ENCODE data around the gene MMADHC. TPM values are rescaled to one million over a fixed set of nuclear protein-coding genes. Genes with fewer than 3 reads are reported as not detected.
A peak's percentile ranks its signal among the peaks of the same experiment; 100 is the strongest.

MMADHC gene
- total RNA-seq: 132 TPM

DNA sequence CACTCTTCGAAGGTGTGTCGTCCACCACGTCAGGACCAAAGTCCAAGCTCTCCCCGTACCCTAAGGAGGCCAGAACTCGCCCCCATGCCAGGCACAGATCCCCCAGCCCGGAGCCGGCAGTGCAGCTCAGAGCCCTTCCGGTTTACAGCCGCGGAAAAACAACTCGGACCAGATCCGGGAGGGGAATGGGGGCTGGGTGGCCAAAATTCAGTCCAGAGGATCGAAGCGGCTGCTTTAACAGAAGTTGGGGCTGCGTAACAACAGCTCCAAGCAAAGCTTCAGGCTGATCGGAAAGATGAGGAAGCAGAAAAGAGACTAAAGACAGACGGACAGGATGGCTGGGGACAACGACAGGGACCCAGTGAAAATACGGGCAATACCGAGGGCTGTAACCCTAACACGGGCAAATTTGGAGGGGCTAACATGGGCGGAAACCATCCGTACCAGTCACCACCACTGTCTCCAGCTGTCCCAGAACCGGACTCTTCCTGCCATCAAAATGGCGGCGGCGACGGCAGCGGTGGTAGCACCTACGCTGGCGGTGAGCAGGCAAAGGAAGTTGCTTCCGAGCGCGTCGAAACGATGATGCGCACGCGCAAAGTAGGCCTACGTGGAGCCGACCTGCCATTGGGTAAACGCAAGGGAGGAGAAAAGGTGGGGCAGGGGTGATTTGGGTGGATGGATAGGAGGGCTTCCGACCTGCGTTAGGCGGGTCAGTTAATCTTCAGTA is at the start of gene MMADHC:
TSS of gene MMADHC (minus strand) at position 556 of the 730 bp plus-strand sequence. CDS start 678 bp downstream, outside the sequence.
- DNase-seq: peak; percentile 98

DNA sequence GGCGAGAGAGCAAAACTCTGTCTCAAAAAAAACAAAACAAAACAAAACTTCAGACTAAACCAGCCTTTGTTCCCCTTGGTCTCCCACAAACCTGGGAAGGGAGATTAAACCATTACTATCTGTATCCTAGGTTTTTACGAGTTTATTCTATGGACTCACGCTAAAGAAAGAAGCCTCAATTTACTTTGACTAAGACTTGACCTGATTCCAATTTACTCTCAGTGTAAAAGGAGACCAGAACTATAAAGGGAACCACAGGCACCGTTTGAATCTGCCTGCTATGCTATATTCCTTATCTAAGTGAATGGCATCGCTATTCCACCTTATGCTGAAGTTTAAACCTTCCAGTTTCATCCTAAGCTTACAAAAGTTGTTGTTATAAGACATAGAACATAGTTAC is 46.5 kb upstream of the MMADHC start:
- DNase-seq: no peak

DNA sequence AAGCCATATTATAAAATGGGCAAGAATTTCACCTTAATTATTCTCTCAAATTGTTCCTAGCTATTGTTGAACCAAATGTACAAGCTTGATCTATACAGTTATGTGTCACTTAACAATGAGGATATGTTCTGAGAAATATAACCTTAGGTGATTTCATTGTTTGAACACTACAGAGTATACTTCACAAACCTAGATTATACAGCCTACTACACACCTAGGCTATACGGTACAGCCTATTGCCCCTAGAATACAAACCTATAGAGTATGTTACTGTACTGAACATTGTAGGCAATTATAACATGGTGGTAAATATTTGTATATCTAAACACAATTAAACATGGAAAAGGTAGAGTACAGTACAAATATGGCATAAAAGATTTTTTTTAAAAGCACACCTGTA is 42.9 kb upstream of the MMADHC start:
- no peak for DNase-seq

DNA sequence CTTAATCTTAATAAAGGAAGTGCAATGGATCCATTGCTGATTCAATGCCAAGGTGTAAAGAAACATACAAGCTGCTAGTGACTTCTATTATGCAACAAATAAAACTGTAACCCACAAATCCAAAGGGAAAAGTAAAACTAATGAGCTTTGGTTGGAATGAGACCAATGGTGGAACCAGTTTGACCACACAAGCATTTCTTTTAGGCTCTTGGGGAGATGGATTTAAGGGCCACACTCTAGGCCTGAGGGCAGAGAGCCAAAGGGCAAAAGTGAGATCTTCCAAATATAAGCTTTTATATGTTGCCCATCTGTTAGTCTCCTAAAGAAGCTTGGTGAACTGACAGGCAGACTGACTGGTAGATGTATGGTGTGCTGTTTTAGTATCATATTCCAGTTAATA is 41.5 kb upstream of the MMADHC start:
- no peak for DNase-seq

- DNase-seq: no peak
These were observed 39.7 kb upstream of the MMADHC start for GRCh38 chr2:149627111-149627801.

DNA sequence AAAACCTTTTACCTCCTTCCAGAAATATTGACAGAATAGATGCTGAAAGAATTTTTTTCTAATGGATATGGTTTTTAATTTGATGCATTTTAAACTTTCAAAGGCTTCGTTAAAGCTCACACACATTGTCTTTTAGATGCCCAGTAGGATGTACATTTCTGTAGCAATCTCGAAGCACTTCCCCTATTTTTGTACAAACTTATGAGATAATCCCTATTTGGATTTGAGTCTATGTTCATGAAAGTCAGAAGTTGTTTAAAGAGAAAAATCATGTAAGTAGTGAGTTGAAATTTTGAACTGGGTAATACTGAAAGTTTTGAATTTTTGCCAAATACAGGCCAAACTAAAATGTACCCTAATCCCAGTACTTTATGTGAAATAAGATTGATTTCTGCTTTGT is 38.1 kb upstream of the MMADHC start:
- DNase-seq: no peak

DNA sequence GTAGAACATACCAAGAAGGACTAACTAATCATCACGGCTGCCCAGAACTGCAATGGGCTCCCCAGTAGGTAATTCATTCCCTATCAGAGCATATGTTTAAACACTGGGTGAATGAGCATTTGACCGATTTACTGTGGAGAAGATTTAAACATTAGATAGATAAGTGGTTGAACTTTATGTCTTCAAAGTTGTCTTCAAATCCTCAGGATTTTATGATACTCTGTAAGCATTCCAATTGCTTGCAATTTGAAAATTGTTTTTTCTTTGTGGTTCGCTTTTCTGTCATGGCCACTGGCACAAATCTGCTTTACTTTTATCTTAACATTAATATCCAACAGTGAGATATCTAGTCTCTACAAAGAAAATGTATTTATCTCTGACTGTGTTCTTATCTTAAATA is 37.7 kb upstream of the MMADHC start:
- no peak for DNase-seq

GRCh38 chr2:149622343-149622742 is 34.8 kb upstream of the MMADHC start:
- no peak for DNase-seq

DNA sequence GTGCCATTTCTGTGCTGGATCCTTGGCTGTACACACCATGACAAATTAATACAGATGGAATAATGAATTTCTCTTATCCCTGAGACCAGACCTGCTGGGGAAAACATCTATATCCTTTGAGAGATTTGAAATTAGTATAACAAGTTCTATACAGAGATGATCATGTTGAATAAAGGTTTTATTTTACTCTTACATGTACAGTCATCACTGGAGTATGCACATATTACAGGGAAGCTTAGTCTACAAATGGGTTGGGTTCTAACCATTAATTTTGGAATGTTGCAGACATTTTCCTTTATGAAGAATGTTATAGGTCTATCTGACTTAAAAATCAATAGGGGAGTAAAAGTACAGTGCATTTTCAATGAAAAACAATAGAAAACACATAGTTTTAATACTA is 29.9 kb upstream of the MMADHC start:
- no peak for DNase-seq

- peak; percentile 19 for DNase-seq
These were observed 29.3 kb upstream of the MMADHC start for GRCh38 chr2:149616681-149617456.

DNA sequence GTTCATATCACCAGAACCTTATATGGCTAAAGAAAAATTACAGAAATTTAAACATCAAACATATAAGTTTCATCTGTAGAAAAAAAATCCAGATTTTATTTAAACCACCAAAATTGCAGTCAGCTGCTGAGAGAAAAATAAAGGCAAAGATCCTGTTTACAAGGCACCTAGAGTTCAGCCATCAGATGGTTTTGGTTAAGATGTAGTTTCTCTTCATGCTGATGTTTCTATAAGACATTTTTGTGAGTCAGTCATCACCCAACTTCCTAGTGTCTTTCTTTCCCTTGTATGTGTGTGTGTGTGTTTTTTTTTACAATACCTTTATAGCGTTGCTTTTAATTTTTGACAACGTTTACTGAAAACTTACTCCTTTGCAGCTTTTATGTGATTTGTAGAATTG is 26.1 kb upstream of the MMADHC start:
- DNase-seq: peak; percentile 29

- peak; percentile 65 for DNase-seq
These were observed 24.5 kb upstream of the MMADHC start for GRCh38 chr2:149612122-149612521.

GRCh38 chr2:149611100-149611820 is 23.7 kb upstream of the MMADHC start:
- DNase-seq: peak; percentile 94

GRCh38 chr2:149606251-149606811 is 18.8 kb upstream of the MMADHC start:
- DNase-seq: no peak

- no peak for DNase-seq
These were observed 15.7 kb upstream of the MMADHC start for GRCh38 chr2:149603248-149603647.

DNA sequence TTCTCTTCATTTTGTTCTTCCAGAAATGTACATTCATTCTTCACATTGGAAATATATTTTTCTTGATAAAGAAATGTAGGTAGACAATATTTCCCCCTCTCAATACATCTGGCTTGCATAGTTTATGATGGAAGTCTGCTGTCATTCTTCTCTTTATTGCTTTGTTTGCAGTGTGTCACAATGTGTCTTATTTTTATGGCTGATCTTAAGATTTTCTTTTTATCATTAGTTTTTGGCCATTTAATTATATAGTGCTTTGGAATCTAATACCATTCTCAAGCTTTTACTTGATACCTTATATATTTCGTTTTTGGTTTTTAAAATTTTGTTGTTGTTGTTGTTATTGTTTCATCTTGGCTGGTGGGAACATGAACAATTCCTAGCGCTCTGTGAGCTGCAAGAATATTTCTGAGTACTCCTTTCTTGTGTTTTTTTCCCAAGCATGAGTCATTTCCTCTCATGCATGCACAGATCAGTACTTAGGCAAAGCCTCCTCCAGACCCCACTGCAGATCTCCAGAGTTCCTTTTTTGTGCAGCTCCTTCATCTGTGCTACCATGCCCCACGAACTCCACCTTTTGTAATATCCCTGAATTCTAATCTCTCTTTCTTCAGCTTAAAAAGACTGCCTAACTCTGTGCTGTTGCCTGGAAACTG is 13.7 kb upstream of the MMADHC start:
- no peak for DNase-seq

DNA sequence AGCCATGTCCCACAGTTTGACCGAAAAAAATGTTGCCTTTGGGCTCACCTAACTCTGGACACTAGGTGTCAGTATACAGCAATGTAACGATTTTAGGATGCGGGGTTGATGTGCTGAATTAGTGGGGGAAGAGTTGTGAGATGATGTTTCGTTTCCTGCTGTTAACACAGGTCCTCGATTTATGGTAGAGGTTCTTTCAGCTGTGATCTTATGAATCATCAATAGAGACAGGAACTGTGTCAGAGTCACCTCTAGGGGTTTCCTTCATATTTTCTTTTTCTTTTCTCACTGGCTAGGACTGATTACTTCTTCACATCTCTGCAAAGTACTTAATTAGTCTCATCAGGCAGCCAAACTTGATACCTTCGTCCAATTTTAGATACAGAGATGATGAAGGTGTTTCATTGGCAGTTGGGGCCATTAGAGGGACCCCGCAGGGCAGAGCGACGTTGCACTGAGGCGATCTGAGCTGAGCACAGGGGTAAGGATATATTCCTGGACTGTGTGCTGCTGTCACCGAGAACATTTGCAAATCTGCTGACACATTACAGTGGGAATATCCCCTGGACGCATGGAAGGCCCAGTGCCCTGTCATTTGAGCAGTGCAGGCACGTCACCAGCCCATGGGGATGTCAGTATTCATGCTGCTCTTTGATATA is 10.2 kb upstream of the MMADHC start:
- peak; percentile 90 for DNase-seq

DNA sequence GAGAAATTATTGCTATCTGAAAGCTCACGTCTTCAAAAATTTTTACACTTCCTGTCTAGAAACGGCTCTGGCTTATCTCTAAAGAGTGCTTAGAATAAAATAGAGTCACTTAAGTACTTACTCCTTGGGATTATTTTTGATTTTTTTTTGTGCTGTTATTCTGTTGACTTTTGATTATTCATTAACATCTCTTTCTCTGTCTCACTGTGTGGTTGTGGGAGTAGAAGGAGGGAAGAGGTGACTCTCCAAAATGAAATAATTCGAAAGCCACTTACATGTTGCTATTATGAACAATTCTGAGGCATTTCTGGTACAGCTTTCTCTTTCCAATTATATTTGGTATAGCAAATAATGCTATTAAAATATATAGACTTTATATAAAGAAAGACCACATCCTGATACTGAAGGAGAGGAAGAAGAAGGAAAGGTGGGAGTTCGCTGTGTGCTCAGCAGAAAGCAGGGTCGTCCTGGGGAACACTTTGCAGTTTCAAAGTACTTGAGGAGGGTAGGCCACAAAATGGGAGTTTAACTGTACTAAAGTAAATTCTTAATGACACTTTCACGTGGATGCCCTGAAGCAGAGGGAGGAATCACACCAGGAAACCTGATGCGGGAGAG is 9.6 kb upstream of the MMADHC start:
- no peak for DNase-seq

- DNase-seq: no peak
These were observed 8.9 kb upstream of the MMADHC start for GRCh38 chr2:149596471-149596870.

Measured in tongue (tissue), 2 donors.